HFF-Myc (cell line): ENCODE measurements around the gene RSF1.

Source experiments
- DNase-seq: peaks from one replicate; pipeline ENCODE4 v3.0.0-alpha.2; 2011; ENCODE audit warnings: low read depth; ENCODE audit errors: extremely low read depth
- H3K4me3 ChIP-seq: replicated peaks from 2 replicates; pipeline ENCODE4 v1.5.1; 2011; ENCODE audit warnings: low read depth, mild to moderate bottlenecking, control low read depth, low read length
- TF ChIP-seq, protein P1 (sequence below): IDR thresholded peaks from 2 replicates; pipeline ENCODE4 v1.5.1; 2012; ENCODE audit warnings: mild to moderate bottlenecking, low read depth, low read length, control low read depth; ENCODE audit errors: missing control alignments

RSF1 gene

DNA sequence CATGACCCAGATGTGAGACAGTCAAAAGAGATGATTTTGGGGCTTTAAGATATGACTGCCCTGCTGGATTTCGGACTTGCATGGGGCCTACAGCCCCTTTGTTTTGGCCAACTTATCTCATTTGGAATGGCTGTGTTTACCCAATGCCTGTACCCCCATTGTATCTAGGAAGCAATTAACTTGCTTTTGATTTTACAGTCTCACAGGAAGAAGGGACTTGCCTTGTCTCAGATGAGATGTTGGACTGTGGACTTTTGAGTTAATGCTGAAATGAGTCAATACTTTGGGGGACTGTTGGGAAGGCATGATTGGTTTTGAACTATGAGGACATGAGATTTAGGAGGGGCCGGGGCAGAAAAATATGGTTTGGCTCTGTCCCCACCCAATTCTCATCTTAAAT is 88.4 kb downstream of the RSF1 start:
- no peak for DNase-seq
- H3K4me3 ChIP-seq: no peak overlapping the region
- TF ChIP-seq, protein P1, sequence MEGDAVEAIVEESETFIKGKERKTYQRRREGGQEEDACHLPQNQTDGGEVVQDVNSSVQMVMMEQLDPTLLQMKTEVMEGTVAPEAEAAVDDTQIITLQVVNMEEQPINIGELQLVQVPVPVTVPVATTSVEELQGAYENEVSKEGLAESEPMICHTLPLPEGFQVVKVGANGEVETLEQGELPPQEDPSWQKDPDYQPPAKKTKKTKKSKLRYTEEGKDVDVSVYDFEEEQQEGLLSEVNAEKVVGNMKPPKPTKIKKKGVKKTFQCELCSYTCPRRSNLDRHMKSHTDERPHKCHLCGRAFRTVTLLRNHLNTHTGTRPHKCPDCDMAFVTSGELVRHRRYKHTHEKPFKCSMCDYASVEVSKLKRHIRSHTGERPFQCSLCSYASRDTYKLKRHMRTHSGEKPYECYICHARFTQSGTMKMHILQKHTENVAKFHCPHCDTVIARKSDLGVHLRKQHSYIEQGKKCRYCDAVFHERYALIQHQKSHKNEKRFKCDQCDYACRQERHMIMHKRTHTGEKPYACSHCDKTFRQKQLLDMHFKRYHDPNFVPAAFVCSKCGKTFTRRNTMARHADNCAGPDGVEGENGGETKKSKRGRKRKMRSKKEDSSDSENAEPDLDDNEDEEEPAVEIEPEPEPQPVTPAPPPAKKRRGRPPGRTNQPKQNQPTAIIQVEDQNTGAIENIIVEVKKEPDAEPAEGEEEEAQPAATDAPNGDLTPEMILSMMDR: no peak

DNA sequence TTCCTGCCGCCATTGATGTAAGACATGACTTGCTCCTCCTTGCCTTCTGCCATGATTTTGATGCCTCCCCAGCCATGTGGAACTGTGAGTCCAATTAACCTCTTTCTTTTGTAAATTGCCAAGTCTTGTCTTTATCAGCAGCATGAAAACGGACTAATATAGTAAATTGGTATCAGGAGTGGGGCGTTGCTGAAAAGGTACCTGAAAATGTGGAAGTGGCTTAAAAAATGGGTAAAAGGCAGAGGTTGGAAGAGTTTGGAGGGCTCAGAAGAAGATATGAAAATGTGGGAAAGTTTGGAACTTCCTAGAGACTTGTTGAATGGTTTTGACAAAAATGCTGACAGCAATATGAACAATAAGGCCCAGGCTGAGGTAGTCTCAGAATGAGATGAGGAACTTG is 89.7 kb downstream of the RSF1 start:
- DNase-seq: no peak
- no peak overlapping the region for H3K4me3 ChIP-seq
- TF ChIP-seq, protein P1: no peak

DNA sequence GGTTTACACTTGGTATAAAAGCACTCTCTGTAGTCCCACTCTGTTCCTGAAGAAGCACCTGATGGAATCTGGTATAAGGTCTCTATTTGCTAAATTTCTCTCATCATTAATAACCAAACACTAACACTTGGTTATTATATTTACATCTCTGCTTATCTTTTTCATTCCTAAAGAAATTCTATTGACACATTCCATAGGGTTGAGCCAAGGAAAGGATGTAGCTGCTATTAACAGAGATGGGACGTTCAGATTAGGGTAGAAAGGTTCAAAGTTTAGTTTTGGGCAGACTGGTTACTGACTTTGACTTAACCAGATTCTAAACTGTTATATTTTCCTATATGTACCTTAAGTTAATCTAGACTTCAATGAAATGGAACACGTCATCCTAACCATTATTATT is 91.5 kb downstream of the RSF1 start:
- DNase-seq: no peak
- no peak overlapping the region for H3K4me3 ChIP-seq
- TF ChIP-seq, protein P1: no peak

DNA sequence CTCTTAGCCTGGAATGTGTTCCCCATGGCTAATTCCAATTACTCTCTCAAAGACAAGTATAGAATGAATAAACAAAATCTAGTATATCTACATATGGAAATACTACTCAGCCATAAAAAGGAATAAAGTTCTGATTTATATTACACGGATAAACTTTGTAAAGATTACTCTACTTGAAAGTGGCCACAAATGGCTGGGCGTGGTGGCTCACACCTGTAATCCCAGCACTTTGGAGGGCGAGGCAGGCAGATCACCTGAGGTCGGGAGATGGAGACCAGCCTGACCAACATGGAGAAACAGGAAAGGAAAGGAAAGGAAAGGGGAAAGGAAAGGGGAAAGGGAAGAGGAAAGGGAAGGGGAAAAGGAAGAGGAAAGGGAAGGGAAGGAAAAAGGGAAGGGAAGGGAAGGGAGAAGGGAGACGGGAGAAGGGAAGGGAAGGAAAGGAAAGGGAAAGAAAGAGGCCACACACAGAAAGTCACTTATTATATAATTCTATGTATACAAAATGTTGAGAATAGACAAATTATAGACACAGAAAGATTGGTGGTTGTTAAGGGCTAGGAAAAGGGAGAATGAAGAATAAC is 92.2 kb downstream of the RSF1 start:
- H3K4me3 ChIP-seq: no peak overlapping the region
- TF ChIP-seq, protein P1: no peak
- no peak for DNase-seq

DNA sequence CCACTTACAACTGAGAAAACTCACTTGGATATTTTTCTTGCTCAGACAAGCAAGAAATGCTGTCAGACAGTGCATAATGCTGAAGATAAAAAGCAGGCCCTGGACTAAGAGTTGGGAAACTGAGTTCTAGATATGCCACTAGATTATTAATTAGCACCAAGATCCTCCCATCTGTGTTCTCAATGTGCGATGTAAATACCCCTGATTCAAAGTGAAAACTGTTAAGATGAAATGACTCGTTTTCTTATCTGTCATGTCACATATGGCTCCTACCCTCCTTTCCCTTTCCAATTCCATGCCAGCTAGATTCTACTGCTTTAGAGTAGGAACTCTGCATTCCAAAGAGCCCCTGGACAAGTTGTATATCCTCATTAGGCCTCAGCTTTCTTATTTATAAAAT is 94.0 kb downstream of the RSF1 start:
- TF ChIP-seq, protein P1: no peak
- H3K4me3 ChIP-seq: no peak overlapping the region
- DNase-seq: no peak

DNA sequence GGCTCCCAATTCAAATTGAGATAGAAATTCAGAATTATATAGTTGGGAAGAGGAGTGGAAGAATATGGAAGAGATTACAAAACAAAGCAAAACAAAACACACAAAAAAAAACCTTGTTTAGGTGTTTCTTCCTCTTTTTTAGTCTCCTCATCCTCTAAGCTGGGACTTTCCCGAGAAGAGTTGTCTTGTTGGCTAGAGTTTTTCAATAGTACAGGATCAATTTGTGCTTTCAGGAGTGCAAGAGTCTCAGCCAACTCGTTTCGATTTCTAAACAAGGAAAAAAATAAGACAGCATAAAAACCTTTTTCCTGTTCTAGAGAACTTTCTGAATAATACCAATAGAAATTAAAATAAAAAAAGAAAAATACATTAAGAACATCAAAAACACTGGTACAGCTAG is 95.1 kb downstream of the RSF1 start:
- no peak for DNase-seq
- TF ChIP-seq, protein P1: no peak
- H3K4me3 ChIP-seq: no peak overlapping the region

DNA sequence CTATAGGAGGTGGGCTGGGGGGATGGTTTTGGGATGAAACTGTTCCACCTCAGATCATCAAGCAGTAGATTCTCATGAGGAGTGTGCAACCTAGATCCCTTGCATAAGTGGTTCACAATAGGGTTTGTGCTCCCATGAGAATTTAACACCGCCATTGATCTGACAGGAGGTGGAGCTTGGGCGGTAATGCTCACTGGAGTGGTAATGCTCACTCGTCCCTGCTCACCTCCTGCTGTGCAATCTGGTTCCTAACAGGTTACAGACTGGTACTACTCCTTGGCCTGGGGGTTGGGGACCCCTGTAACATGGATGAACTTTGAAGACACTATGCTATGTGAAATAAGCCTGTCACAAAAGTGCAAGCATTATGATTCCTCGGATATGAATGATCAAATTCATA is 95.9 kb downstream of the RSF1 start:
- DNase-seq: no peak
- no peak overlapping the region for H3K4me3 ChIP-seq
- TF ChIP-seq, protein P1: no peak
